Fibroblast of skin of left quadriceps (primary cell): Measurements from ENCODE around the gene PAX2.

Source experiments
- DNase-seq, 2 experiments: peaks; one replicate each; pipeline ENCODE4 v3.0.0-alpha.2; 2013; ENCODE audit warnings: low read depth in 2 of 2

Gene PAX2

DNA sequence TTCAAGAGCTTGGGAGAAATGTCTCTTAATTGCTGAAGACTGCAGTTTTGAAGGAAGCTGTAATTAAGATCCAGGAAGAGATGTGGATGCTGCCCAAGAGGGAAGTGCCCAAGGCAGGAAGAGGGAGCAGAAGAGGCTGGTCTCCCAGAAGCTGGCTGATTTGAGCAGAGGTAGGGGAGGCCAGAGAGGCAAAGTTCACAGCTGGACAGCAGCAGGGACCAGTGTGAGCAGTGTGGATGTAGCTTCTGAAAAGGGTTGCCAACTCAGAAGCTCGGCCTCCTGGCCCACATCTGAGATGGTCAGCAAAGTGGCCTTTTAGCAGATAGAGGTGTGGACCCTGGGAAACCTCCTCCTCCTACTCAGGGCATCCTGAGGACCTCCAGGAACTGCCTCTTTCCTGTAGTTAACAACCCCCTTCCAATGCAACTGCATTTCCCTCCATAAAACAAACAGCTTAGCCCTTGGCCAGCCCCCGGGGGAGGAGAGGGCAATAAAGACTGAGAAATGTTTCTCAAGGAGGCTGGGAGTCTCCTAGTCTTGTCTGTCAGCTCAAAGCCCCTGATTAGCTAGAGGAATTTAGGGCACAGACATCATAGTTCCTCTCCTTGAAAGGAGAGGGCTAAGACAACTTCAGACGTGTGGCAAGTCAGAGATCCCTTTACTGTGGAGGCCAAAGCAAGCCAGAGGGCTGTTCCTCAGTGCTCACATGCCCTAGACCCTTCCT lies 69.5 kb downstream of the PAX2 start:
- no peak for DNase-seq

- DNase-seq, result no peak
Measured at GRCh38 chr10:100816671-100817070, 71.3 kb downstream of the PAX2 start.

DNA sequence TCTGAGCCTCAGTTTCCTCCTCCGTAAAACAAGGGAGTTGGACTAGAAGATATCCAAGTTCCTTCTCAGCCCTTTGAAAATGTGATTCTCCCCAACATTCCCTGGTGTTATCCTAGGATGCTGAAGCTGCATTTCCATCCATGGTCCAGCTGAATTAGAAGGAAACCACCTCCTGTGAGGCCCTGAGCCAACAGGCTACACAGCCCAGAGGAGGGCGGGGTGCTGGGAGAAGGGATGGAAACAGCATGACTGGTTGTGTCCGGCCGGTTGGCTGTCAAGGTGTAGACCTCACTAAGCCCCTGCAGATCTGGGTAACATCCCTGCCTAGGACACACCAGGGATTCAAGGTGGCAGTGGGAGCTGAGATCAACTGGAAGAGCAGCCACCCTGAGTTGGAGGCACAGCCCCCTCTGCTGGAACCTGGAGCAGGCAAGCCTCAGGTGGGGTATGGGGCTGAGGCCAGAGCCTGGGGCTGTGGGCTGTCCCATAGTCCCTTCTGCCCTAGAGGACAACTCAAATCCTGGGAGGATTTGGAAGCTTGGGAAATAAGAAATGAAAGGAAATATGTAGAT lies 72.0 kb downstream of the PAX2 start:
- DNase-seq, result no peak

DNA sequence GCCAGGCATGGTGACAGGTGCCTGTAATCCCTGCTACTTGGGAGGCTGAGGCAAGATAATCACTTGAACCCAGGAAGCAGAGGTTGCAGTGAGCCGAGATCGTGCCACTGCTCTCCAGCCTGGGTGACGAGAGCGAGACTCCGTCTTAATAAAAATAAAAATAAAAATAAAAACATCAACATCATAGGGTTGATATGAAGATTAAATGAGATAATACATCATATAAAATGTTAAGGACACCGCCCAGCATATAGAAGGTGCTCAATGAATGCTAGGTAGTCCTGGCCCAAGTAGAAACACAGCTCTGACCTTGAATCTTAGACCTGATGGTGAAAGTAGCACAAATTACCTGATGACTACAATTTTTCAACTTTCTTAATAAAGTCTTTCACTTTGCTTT lies 74.0 kb downstream of the PAX2 start:
- no peak for DNase-seq

DNA sequence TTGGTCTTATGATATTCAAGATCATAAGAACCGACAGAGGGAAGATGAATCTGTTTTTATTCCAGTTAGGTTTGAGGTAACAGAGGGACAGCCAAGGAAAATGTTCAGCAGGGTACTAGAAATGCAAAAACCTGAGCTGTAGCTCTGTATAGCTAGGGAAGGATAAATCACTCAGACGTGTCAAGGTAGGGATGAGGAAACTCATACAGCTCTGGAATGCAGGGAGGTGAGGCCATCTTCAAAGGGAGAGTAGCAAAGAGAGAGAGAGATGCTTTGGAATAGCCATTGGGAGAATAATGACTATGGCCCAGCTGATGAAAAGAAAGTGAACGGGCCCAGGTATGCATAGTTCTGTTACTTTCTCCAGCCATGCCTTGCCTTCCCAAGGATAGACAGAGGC lies 77.8 kb downstream of the PAX2 start:
- no peak for DNase-seq

GRCh38 chr10:100824886-100825285 lies 79.5 kb downstream of the PAX2 start:
- no peak for DNase-seq

- DNase-seq, result no peak
Measured at GRCh38 chr10:100825325-100825875, 80.0 kb downstream of the PAX2 start.

DNA sequence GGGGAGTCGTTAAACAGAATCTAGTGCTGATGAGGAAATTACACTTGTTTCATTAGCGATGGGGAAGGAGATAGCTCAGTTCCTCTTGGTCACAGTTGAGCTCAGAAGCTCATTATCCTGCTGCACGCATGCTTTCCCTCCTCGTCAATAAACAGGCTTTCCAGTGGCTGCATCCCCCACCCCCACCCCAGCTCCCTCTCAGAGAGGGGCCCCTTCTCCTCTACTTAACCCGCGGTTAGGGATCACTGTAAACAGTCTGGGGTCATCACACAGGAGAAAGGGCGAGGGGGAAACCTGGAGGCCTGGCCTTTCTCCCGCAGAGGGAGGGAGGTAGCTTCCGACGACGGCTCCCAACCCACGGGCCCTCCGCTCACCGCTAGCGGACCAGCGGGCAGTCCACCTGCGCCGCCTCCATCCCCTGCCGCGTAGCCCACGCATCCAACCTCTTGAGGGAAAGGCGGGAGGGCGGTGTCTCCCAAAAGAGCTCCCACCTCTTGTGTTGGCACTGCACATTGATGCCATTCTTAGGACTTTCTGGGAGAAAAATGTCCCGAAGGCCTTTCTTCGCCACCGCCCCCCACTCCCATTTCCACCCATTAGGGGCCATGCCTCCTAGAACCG lies 80.8 kb downstream of the PAX2 start:
- DNase-seq, result no peak

GRCh38 chr10:100826661-100826982 lies 81.2 kb downstream of the PAX2 start:
- no peak for DNase-seq

DNA sequence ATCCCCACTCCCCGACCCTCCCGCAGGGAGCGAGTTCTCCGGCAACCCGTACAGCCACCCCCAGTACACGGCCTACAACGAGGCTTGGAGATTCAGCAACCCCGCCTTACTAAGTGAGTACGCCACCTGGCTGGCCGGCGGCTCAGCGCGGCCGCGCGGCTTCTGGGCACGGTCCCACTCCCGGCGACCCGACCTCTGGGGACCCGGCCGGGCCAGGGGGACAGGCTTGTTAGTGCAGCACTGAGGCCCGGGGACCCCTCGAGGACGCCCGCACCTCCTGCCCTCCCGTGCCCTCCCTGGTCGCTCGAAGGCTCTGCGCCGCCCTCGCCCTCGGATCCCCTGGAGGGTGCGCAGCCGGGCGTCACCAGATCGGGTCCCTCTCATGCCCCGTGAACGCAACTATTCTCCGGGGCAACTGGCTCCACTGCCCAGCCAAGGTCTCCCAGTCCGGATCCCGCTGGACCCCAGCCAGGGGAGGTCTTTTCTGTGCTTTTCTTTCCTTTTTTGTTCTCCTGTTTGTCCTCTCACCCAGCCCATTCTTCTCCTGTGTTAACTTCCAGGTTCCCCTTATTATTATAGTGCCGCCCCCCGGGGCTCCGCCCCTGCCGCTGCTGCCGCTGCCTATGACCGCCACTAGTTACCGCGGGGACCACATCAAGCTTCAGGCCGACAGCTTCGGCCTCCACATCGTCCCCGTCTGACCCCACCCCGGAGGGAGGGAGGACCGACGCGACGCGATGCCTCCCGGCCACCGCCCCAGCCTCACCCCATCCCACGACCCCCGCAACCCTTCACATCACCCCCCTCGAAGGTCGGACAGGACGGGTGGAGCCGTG lies 81.8 kb downstream of the PAX2 start:
- no peak for DNase-seq

GRCh38 chr10:100827819-100828737 lies 82.7 kb downstream of the PAX2 start:
- no peak for DNase-seq

- no peak for DNase-seq
Measured at GRCh38 chr10:100828738-100829096, 83.3 kb downstream of the PAX2 start.

DNA sequence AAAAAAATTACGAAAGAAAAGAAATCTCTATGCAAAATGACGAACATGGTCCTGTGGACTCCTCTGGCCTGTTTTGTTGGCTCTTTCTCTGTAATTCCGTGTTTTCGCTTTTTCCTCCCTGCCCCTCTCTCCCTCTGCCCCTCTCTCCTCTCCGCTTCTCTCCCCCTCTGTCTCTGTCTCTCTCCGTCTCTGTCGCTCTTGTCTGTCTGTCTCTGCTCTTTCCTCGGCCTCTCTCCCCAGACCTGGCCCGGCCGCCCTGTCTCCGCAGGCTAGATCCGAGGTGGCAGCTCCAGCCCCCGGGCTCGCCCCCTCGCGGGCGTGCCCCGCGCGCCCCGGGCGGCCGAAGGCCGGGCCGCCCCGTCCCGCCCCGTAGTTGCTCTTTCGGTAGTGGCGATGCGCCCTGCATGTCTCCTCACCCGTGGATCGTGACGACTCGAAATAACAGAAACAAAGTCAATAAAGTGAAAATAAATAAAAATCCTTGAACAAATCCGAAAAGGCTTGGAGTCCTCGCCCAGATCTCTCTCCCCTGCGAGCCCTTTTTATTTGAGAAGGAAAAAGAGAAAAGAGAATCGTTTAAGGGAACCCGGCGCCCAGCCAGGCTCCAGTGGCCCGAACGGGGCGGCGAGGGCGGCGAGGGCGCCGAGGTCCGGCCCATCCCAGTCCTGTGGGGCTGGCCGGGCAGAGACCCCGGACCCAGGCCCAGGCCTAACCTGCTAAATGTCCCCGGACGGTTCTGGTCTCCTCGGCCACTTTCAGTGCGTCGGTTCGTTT lies 83.9 kb downstream of the PAX2 start:
- DNase-seq, result no peak

GRCh38 chr10:100829933-100830727 lies 84.7 kb downstream of the PAX2 start:
- no peak for DNase-seq

DNA sequence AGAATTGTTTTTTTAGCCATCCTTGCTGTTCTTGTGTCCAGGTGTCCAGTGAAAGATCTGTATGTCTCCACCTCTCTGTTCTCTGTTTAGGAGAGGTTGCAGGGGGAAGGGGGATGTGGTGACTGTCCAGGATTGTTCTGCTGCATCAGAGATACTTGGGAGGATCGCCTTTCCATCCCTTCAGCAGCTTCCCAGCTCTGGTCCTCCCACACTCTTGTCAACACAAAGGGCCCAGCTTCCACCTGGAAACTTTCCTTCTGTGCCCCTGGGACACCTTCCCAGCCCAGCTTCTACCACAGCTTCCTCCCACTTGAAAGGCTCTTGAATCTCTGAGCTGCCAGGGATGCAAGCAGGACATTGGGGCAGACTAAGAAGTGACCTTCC lies 85.3 kb downstream of the PAX2 start:
- DNase-seq, result no peak

GRCh38 chr10:100831742-100832141 lies 86.4 kb downstream of the PAX2 start:
- DNase-seq, result no peak

GRCh38 chr10:100835810-100836209 lies 90.4 kb downstream of the PAX2 start:
- DNase-seq, result no peak

DNA sequence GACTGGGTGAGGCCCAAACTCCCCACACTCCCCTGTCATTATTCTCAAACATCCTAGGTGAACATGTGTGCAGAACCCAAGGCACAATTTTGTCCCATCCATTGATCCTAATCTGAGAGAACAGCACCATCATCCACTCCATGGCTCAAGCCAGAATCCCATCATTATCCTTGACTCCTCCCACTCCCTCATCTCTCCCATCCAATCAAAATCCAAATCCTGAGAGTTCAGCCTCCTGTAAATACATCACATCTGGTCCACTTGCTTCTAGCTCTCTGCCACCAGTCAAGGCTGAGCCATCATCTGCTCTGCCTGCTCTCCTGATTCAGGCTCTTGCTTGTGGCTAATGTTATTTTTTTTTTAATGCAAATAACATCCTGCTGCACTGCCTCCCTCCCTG lies 91.5 kb downstream of the PAX2 start:
- DNase-seq, result no peak

- no peak for DNase-seq
Measured at GRCh38 chr10:100837300-100837699, 91.9 kb downstream of the PAX2 start.

DNA sequence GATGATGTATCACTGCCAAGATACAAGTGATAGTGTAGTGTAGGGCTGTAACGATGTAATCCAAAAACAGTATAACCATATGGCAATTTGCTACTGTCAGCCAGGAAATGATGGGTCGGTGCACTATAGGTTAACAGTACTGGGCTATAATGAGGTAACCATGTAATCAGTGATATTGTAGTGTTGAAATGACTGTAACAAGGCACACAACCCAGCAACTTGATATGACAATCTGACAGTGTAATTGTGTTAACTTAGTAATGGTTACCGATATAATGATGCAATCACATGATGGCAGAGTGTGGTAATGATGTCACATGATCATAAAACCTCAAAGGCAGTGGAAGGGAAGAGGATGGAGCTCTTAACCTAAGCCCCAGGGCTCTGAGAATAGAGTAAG lies 93.6 kb downstream of the PAX2 start:
- DNase-seq, result no peak
